ENCODE results near the gene CDKN2A.

The CDKN2A gene

GRCh38 chr9:22005702-22006606, 11.8 kb upstream of the CDKN2A start:
- DNase-seq (ENCODE audit: low spot score), result no peak

DNA sequence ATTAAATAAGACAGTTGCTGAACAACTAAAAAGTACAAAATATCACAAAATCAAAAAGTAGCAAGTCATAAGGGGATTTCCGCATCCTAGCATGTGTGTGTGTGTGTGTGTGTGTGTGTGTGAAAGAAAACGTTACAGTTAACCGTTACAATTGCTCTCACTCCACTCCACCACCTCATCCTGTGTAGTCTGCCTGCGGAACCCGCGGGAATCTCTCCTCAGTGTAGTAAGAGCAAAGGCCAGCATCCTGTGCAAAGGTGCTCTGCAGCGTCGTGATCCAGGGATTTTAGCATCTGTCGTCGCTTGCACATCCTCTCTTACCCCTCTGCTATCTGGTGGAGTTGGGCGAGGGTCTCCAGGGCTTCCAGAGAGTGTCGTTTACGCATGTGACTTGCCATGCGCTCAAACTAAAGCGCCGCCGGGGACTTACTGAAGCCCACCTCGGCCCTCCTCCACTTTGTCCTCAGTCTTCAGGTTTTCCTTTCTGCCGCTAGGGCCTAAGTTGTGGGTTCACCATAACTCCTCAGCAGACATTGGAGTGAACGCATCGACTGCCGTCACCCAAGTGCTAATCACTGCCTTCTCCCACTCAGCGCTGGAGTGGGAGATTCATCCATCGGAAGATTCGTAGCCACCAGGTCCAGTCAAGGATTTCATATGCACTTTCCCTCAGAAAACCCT, 11.0 kb upstream of the CDKN2A start:
- DNase-seq (ENCODE audit: low spot score), result no peak

DNA sequence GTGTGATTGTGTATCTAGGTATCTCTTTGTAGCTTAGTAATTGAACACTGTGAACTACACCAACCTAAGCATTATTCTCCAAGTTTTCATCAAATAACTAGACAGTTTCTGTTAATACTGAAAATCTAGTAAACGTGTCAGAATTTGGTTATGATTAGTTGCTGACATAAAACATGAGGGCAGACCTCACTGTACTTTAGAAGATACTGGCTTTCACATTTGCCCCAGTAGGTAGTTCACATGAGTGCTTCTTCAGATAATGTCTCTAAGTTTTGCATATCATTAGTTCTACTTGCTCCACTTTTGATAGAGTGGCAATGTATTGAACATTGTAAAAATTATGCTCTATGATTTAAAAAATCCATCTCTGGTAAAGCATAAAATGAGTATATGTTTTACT, 7.8 kb upstream of the CDKN2A start:
- DNase-seq (ENCODE audit: low spot score), result no peak

GRCh38 chr9:21998026-21998425, 3.8 kb upstream of the CDKN2A start:
- no peak for DNase-seq (ENCODE audit: low spot score)

GRCh38 chr9:21997480-21997879, 3.3 kb upstream of the CDKN2A start:
- DNase-seq (ENCODE audit: low spot score), result no peak

GRCh38 chr9:21996858-21997257, 2.7 kb upstream of the CDKN2A start:
- DNase-seq (ENCODE audit: low spot score), result no peak

- DNase-seq (ENCODE audit: low spot score), result no peak
Measured at GRCh38 chr9:21996438-21996837, 2.2 kb upstream of the CDKN2A start.

DNA sequence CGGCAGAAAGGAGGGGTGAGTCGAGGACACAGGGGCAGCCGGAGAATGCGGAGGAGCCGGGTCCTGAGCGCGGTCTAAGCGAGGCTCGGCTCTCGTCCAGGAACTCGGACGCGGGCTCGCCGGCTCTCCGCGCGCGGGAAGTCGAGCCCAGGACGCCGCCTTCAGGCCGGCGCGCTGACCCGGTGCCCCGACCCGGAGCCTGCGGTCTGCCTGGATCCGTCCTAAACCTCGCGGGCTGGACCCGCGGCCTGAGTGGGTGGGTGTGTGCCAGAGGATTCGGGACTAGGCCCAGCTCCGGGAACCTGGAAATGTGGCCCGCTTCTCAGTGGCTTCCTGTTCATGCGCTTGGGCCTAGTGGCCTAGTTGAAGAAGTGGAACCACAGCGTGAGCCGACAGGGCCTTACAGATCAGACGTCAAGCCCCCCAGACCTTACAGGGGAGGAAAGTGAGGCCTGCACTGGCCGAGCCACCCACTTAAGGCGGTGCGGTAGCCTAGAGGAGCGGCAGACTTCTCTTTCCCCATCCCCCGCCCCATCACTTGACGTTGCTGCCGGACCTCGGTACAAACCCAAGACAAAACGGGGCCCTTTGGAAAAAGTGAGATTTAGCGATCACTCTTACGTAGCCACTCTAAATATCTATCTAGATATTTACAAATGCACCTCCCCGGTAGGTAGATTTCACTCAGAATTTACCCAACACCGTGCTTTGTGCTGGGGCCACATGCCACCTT, 1.6 kb upstream of the CDKN2A start:
- DNase-seq (ENCODE audit: low spot score), result no peak

GRCh38 chr9:21995006-21995665, 944 bp upstream of the CDKN2A start:
- no peak for DNase-seq (ENCODE audit: low spot score)

GRCh38 chr9:21994556-21995005, 389 bp upstream of the CDKN2A start, which contains the start of gene CDKN2B-AS1:
TSS of gene CDKN2B-AS1 (plus strand) at chr9:21994791.
- DNase-seq (ENCODE audit: low spot score), result no peak

GRCh38 chr9:21993007-21993406, 1.2 kb downstream of the CDKN2A start:
- DNase-seq (ENCODE audit: low spot score), result no peak

DNA sequence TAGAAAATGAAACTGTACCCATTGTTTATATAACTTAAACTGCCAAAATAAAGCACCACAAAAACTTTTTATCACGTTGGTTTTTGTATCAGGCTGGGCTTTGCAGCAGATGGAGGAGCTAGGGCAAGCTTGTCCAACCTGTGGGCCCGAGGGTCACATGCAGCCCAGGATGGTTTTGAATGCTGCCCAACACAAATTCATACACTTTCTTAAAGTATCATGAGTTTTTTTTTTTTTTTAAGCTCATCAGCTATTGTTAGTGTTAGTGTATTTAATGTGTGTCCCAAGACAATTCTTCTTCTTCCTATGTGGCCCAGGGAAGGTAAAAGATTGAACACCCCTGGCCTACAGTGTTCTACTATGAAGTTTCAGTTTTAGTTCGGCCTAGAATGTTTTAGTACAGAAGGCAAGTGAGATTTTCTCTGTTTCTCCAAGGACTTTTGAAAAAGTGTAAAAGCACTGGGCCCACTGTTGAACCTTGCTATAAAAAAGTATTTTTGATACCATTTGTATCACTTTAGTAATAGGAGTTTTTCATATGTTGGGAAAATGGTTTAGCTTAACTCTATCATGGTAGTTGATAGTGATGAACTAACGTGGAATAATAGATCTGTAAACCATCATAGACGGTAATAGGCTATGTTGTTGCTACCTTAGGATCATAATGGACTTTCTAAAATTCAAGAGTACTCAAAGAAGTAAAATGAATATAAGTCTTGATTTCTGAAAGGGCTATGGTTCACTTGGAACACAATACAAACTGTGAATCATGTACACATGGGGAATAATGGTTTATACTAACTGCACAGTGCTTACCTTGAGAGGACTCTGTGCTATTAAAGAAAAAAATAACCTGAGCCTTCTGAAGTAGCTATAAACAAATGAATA, 2.9 kb downstream of the CDKN2A start:
- DNase-seq (ENCODE audit: low spot score), result no peak

DNA sequence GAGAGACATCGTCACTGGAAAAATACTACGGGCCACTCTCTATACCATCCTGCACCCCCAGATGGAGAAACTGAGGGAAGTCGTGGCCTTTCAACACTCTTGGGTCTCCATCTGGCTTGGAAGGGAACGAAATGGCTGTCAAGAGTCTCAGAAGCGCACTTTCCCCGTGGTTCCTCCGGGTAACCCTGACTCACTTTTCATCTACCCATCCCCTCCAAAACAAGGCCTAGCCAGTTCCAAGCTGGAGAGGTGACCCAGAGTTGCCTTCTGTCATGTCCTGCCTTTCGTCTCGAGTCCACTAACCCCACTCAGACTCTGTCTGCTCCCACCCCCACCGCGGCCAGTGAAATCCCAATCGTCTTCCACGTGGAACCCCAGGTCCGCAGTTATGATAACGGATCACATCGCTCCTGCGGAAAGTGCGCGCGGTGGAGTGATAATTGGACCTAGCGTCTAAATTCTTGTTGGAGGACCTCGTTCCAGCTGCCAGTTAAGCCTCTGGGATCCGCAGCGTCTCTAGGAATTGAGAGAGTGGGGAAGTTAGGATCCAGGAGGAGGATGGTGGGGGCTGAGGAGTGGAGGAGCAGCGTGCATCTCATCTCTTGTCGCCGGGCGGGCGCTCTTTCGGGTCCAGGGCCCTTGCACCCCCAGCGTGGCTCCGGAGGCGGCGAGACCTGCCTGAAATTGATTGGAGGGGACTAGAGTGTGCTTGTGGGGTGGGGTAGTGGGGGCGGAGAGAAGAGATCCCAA, 4.6 kb downstream of the CDKN2A start:
- DNase-seq (ENCODE audit: low spot score), result no peak

GRCh38 chr9:21988056-21988990, 5.9 kb downstream of the CDKN2A start:
- no peak for DNase-seq (ENCODE audit: low spot score)

GRCh38 chr9:21985964-21986667, 8.1 kb downstream of the CDKN2A start:
- no peak for DNase-seq (ENCODE audit: low spot score)

- no peak for DNase-seq (ENCODE audit: low spot score)
Measured at GRCh38 chr9:21984101-21984500, 10.1 kb downstream of the CDKN2A start.

DNA sequence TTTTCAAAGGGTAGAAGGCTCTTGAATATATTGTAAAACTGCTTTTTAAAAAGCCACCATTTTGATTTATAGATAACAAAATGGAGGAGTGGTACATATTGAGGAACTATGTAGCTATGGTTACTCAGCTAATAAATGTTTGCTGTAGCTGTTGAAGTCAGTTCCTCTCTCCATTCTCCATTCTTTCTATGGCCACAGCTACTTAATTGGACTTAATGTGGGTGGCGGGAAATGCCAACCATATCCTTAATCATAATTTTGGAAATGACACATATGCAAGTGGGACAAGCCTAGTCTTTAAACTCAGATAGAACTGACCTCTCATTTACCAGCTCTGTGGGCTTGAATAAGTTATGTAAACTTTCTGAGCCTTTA, 10.6 kb downstream of the CDKN2A start:
- DNase-seq (ENCODE audit: low spot score), result no peak

- DNase-seq (ENCODE audit: low spot score), result no peak
Measured at GRCh38 chr9:21982861-21983560, 11.2 kb downstream of the CDKN2A start.

Measured in kidney capillary endothelial cell (primary cell).